Trophoblast cell (in vitro differentiated cells and primary cell): ENCODE measurements around the gene GRM4.

Source experiments
- DNase-seq, 2 donors: peaks; one replicate each; pipeline ENCODE4 v3.0.0-alpha.2; 2016
- H2AFZ ChIP-seq: 2 replicates; pipeline ENCODE4 v1.6.1; 2013; ENCODE audit warnings: low read length, moderate library complexity, mild to moderate bottlenecking; ENCODE audit not compliant: insufficient read depth, poor library complexity
- H2AK5ac ChIP-seq: 2 replicates; pipeline ENCODE4 v1.6.1; 2013; ENCODE audit warnings: mild to moderate bottlenecking, low read length
- H2BK120ac ChIP-seq: 2 replicates; pipeline ENCODE4 v1.6.1; 2013; ENCODE audit warnings: low read length, mild to moderate bottlenecking, moderate library complexity; ENCODE audit not compliant: insufficient read depth, poor library complexity
- H2BK12ac ChIP-seq: 2 replicates; pipeline ENCODE4 v1.6.1; 2013; ENCODE audit warnings: mild to moderate bottlenecking, low read length, moderate library complexity
- H2BK5ac ChIP-seq: 2 replicates; pipeline ENCODE4 v1.6.1; 2013; ENCODE audit warnings: low read length, low read depth, moderate library complexity, mild to moderate bottlenecking; ENCODE audit not compliant: poor library complexity
- H3K14ac ChIP-seq: 2 replicates; pipeline ENCODE4 v1.6.1; 2013; ENCODE audit warnings: mild to moderate bottlenecking, low read length
- H3K18ac ChIP-seq: 2 replicates; pipeline ENCODE4 v1.6.1; 2013; ENCODE audit warnings: mild to moderate bottlenecking, low read length
- H3K23ac ChIP-seq: 2 replicates; pipeline ENCODE4 v1.6.1; 2013; ENCODE audit warnings: low read length
- H3K27ac ChIP-seq: 2 replicates; pipeline ENCODE4 v1.5.1; 2013; ENCODE audit warnings: low read depth, mild to moderate bottlenecking, inconsistent platforms, low read length, moderate library complexity
- H3K27me3 ChIP-seq: 2 replicates; pipeline ENCODE4 v1.6.1; 2013; ENCODE audit warnings: inconsistent platforms, mild to moderate bottlenecking, low read length, moderate library complexity; ENCODE audit not compliant: insufficient read depth
- H3K36me3 ChIP-seq, 2 experiments: 1 replicate in 1 of 2; 2 replicates in 1 of 2; pipeline ENCODE4 v1.6.1; 2013; ENCODE audit warnings: low read length in 2 of 2, mild to moderate bottlenecking in 2 of 2, moderate library complexity in 1 of 2; ENCODE audit not compliant: insufficient read depth in 2 of 2, control insufficient read depth in 1 of 2
- H3K4ac ChIP-seq: 2 replicates; pipeline ENCODE4 v1.6.1; 2013; ENCODE audit warnings: low read depth, mild to moderate bottlenecking, low read length, moderate library complexity
- H3K4me1 ChIP-seq, 2 experiments: 1 replicate in 1 of 2; 2 replicates in 1 of 2; pipeline ENCODE4 v1.6.1; 2013; ENCODE audit warnings: low read length in 2 of 2, mild to moderate bottlenecking in 2 of 2, moderate library complexity in 1 of 2; ENCODE audit not compliant: insufficient read depth in 2 of 2, control insufficient read depth in 1 of 2
- H3K4me2 ChIP-seq: 2 replicates; pipeline ENCODE4 v1.6.1; 2013; ENCODE audit warnings: inconsistent platforms, mild to moderate bottlenecking, low read length, moderate library complexity
- H3K4me3 ChIP-seq: 2 replicates; pipeline ENCODE4 v1.5.1; 2013; ENCODE audit warnings: mild to moderate bottlenecking, low read depth, low read length, inconsistent platforms
- H3K79me1 ChIP-seq: one replicate; pipeline ENCODE4 v1.6.1; 2013; ENCODE audit warnings: low read length
- H3K79me2 ChIP-seq: 2 replicates; pipeline ENCODE4 v1.6.1; 2013; ENCODE audit warnings: low read length, mild to moderate bottlenecking; ENCODE audit not compliant: control insufficient read depth, insufficient read depth, poor library complexity
- H3K9ac ChIP-seq: 2 replicates; pipeline ENCODE4 v1.6.1; 2013; ENCODE audit warnings: mild to moderate bottlenecking, low read length
- H3K9me3 ChIP-seq: 2 replicates; pipeline ENCODE4 v1.6.1; 2013; ENCODE audit warnings: low read depth, mild to moderate bottlenecking, control low read depth, inconsistent platforms, low read length; ENCODE audit not compliant: insufficient read depth
- H4K12ac ChIP-seq: 2 replicates; pipeline ENCODE4 v1.6.1; 2013; ENCODE audit warnings: low read depth, mild to moderate bottlenecking, low read length, moderate library complexity
- H4K8ac ChIP-seq: 2 replicates; pipeline ENCODE4 v1.6.1; 2013; ENCODE audit warnings: low read depth, mild to moderate bottlenecking, low read length, moderate library complexity
- H4K91ac ChIP-seq: one replicate; pipeline ENCODE4 v1.6.1; 2013; ENCODE audit warnings: low read depth, mild to moderate bottlenecking, low read length, moderate library complexity
- WGBS: extraction: QIAGEN DNeasy Blood & Tissue Kit; methylation state at CpG from one replicate; pipeline ENCODE4 v1.1.7; 2013; ENCODE audit warnings: missing lambda C conversion rate; ENCODE audit not compliant: insufficient read length, insufficient coverage; ENCODE audit errors: extremely low coverage; 5-methylcytosine and 5-hydroxymethylcytosine counted together

Gene GRM4

DNA sequence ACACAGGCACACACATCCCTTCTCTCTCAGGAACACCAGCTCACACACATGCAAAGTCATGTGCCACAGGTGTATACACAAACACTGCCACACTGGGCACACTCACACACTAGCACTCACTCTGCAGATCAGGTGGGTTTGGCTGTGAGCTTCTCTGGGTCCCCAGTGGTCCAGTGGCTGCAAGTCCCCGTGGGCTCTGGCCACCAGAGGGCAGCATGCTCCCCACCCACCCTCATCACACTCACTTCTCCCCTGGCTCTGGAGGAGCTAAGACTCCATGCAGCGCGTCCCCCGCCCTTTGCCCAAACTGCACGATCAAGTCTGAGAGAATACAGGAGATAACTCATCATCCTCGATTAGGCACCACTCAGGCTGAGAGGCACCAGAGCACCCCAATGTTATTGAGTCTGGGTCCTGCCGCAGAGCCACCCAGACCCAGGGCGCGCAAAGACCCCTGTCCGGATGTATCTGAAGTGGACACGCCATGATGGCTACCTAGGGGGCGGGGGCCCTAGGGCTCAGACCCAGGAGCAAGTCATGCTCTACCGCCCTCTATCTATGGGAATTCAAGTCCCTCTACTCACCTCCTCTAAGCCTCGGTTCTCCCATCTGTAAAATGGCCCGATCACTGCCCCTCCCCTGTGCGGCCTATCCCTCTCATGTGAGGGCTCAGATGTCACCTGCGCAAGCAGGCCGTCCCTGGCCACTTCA lies 90.5 kb downstream of the GRM4 start:
- no peak overlapping the region for H3K4me2 ChIP-seq

DNA sequence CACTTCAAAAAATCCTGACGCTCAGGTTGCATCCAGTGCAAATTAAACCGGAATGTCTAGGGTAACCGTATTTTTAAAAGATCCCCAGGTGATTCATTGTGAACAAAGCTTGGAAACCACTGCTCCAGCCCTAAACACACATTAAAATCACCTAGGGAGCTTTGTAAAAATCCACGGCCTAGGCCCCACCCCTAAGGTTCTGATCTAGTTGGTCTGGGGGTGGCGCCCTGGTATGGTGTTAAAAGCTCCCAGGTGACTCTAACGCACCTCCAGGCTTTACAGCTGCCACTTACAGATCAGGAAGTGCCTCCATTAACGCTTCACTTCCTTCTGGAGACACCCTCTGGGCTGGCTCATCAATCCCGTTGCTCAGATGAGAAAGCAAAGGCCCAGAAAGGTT lies 92.2 kb downstream of the GRM4 start:
- Histone ChIP-seq H2BK120ac (no peak overlapping the region), H3K4ac (no peak overlapping the region), H3K14ac (no peak overlapping the region), H2AFZ (no peak overlapping the region), H3K79me2 (no peaks in the 10 kb centered on the region), H2BK5ac (no peak overlapping the region), H4K8ac (no peak overlapping the region), H3K4me1 (no peaks in the 10 kb centered on the region), H3K4me3 (no peak overlapping the region), H3K9me3 (peaks cover 2% of the 10 kb centered on the region), H4K12ac (no peak overlapping the region), H3K27me3 (no peaks in the 10 kb centered on the region), H3K9ac (no peak overlapping the region), H4K91ac (no peak overlapping the region), H2BK12ac (no peak overlapping the region), H3K27ac (no peak overlapping the region), H2AK5ac (no peak overlapping the region), H3K4me2 (no peak overlapping the region), H3K36me3 (no peaks in the 10 kb centered on the region), H3K79me1 (no peaks in the 10 kb centered on the region), H3K23ac (no peak overlapping the region), H3K18ac (no peak overlapping the region)
- no peak for DNase-seq
- WGBS, result no CpG with 5 or more reads among the region's 8 CpGs

More for the DNA sequence above, 90.5 kb downstream of the GRM4 start:
- no peak overlapping the region for H3K4me3 ChIP-seq
- no peak overlapping the region for H2AFZ ChIP-seq
- H3K27me3 ChIP-seq, result no peaks in the 10 kb centered on the region
- H3K79me1 ChIP-seq, result no peaks in the 10 kb centered on the region
- H3K9me3 ChIP-seq, result peaks cover 2% of the 10 kb centered on the region
- H3K14ac ChIP-seq, result no peak overlapping the region
- H2BK120ac ChIP-seq, result no peak overlapping the region
- no peak overlapping the region for H4K8ac ChIP-seq
- no peak overlapping the region for H2AK5ac ChIP-seq
- H3K36me3 ChIP-seq, result no peaks in the 10 kb centered on the region
- no peak overlapping the region for H3K9ac ChIP-seq
- no peak overlapping the region for H4K91ac ChIP-seq
- no peak overlapping the region for H3K18ac ChIP-seq
- no peak overlapping the region for H3K27ac ChIP-seq
- no peak overlapping the region for H2BK12ac ChIP-seq
- no peak overlapping the region for H3K4ac ChIP-seq
- no CpG with 5 or more reads among the region's 18 CpGs for WGBS
- peak; percentile 37 to 77 for DNase-seq
- no peak overlapping the region for H3K23ac ChIP-seq
- H3K79me2 ChIP-seq, result no peaks in the 10 kb centered on the region
- H3K4me1 ChIP-seq, result no peaks in the 10 kb centered on the region
- H2BK5ac ChIP-seq, result no peak overlapping the region
- no peak overlapping the region for H4K12ac ChIP-seq

DNA sequence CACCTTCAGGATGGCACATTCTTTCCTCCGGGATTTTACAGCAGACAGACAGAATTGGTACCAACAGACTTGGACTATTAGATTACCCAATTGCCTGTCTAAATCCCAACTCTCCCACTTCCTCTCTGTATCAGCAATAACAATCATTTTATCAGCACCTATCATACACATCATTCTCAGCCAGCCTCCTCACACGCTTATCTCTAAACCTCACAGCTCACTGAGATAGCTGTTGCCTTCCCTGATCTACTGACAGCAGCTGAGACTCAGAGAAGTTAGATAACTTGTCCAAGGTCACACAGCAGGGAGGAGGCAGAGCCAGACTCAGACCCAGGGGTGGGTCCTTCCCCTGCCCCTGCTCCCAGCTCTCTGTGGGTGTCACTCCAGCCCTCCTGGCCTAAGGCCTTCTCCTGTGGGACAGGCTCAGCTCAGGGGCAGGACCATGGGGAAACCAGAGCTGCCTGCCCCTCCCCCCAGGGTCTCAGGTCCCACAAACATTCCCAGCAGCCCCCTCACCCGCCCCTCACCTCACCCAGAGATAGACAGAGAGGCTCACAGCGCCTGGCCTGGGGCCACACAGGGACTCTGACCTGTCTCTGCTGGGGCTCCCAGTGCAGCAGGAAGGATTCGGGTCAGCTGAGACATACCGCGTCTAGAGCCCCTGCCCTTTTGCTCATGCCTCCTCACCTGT lies 92.8 kb downstream of the GRM4 start:
- H3K23ac ChIP-seq, result no peak overlapping the region
- H3K4ac ChIP-seq, result no peak overlapping the region
- H3K36me3 ChIP-seq, result no peaks in the 10 kb centered on the region
- H3K4me2 ChIP-seq, result no peak overlapping the region
- H3K27ac ChIP-seq, result no peak overlapping the region
- no peak overlapping the region for H3K18ac ChIP-seq
- no peak overlapping the region for H3K9ac ChIP-seq
- no peak overlapping the region for H4K8ac ChIP-seq
- no peak overlapping the region for H2BK120ac ChIP-seq
- no CpG with 5 or more reads among the region's 7 CpGs for WGBS
- DNase-seq, result no peak
- no peak overlapping the region for H2AFZ ChIP-seq
- H3K79me1 ChIP-seq, result no peaks in the 10 kb centered on the region
- H3K79me2 ChIP-seq, result no peaks in the 10 kb centered on the region
- H3K4me3 ChIP-seq, result no peak overlapping the region
- H3K27me3 ChIP-seq, result no peaks in the 10 kb centered on the region
- H3K4me1 ChIP-seq, result no peaks in the 10 kb centered on the region
- H3K14ac ChIP-seq, result no peak overlapping the region
- no peak overlapping the region for H4K91ac ChIP-seq
- peaks cover 2% of the 10 kb centered on the region for H3K9me3 ChIP-seq
- no peak overlapping the region for H4K12ac ChIP-seq
- no peak overlapping the region for H2BK12ac ChIP-seq
- no peak overlapping the region for H2AK5ac ChIP-seq
- H2BK5ac ChIP-seq, result no peak overlapping the region

DNA sequence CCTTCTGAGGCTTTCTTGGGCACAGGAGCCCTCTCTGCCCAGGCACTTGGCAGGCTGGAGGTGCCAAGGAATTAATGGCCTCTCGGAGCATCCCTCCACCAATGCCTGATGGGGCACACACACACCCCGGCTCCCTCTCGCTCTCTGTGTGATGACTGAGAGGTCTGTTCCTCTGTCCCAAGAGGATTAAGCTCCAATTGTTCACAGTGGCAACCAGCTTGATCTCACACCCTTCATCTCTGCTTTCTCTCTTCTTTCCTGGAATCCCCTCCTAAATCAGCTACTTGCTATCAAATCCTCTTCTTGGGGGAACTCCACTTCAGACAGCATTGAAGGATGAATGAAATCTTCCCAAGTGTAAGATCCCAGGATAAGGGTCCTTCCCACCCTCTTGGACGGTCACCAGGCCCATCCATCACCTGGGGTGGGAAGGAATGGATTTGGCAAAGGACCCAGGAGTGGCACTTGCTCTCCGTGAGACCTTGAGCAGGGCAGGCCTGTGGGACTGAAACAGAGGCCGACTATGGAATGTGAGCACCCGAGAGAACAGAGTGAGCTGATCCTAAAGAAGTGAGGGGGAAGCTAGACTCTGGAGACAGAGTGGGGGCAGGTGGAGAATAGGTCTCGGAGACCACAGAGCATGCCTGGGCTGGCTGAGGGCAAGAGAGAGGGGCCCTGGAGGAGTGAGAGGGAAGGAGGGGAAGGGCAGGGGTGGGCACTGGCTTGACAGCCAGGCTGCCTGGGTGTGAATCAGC lies 93.6 kb downstream of the GRM4 start:
- Histone ChIP-seq H3K27me3 (no peaks in the 10 kb centered on the region), H2BK120ac (no peak overlapping the region), H3K27ac (no peak overlapping the region), H3K4me3 (no peak overlapping the region), H3K18ac (no peak overlapping the region), H3K79me1 (no peaks in the 10 kb centered on the region), H3K23ac (no peak overlapping the region), H3K79me2 (no peaks in the 10 kb centered on the region), H2AK5ac (no peak overlapping the region), H3K4ac (no peak overlapping the region), H3K4me1 (no peaks in the 10 kb centered on the region), H4K12ac (no peak overlapping the region), H4K8ac (no peak overlapping the region), H3K4me2 (no peak overlapping the region), H3K9me3 (no peaks in the 10 kb centered on the region), H2AFZ (no peak overlapping the region), H4K91ac (no peak overlapping the region), H2BK5ac (no peak overlapping the region), H3K36me3 (no peaks in the 10 kb centered on the region), H3K14ac (no peak overlapping the region), H3K9ac (no peak overlapping the region), H2BK12ac (no peak overlapping the region)
- no CpG with 5 or more reads among the region's 8 CpGs for WGBS
- DNase-seq, result no peak
